ENCODE measurements around the gene AGPS.

DNA sequence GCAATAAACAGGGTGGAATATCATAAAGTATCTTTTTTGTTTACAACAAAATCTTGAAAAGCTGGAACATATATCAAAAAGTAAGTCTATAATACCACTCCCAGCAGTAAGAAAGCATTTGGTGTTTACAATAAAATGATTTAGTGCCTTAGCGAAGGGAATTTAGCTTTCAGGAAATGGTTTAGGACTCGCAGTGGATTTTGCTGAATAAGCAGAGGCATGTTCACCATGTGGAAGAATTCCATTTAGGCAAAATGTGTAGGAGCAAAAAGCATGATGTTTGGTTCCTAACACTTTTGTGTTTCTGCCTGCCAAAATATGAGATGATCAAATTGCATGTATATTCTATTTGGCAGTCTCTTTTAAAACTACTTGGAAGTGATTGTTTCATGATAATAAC, 163.6 kb downstream of the AGPS start:
- TF ChIP-seq, protein P1, sequence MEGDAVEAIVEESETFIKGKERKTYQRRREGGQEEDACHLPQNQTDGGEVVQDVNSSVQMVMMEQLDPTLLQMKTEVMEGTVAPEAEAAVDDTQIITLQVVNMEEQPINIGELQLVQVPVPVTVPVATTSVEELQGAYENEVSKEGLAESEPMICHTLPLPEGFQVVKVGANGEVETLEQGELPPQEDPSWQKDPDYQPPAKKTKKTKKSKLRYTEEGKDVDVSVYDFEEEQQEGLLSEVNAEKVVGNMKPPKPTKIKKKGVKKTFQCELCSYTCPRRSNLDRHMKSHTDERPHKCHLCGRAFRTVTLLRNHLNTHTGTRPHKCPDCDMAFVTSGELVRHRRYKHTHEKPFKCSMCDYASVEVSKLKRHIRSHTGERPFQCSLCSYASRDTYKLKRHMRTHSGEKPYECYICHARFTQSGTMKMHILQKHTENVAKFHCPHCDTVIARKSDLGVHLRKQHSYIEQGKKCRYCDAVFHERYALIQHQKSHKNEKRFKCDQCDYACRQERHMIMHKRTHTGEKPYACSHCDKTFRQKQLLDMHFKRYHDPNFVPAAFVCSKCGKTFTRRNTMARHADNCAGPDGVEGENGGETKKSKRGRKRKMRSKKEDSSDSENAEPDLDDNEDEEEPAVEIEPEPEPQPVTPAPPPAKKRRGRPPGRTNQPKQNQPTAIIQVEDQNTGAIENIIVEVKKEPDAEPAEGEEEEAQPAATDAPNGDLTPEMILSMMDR (IDR thresholded peaks at IDR 0.05): no peak
- TF ChIP-seq YY1 (IDR thresholded peaks at IDR 0.05; ENCODE audit: low read depth) (no peak), RFX5 (IDR thresholded peaks at IDR 0.05; ENCODE audit: low read length) (no peak), POLR2AphosphoS5 (IDR thresholded peaks at IDR 0.05; ENCODE audit: low read depth, low read length) (no peak), FOXM1 (IDR thresholded peaks at IDR 0.05; ENCODE audit: low read depth) (no peak), ELF1 (IDR thresholded peaks at IDR 0.05) (no peak), FOSL2 (IDR thresholded peaks at IDR 0.05; ENCODE audit: borderline replicate concordance, low read depth) (no peak), RAD21 (IDR thresholded peaks at IDR 0.05; ENCODE audit: low read length) (no peak), CHD2 (IDR thresholded peaks at IDR 0.05; ENCODE audit: low read length, partially characterized antibody) (no peak), NFIC (IDR thresholded peaks at IDR 0.05; ENCODE audit: borderline replicate concordance) (no peak), TAF1 (IDR thresholded peaks at IDR 0.05; ENCODE audit: borderline replicate concordance, low read depth, low read length) (no peak)
- TF ChIP-seq, protein P2, sequence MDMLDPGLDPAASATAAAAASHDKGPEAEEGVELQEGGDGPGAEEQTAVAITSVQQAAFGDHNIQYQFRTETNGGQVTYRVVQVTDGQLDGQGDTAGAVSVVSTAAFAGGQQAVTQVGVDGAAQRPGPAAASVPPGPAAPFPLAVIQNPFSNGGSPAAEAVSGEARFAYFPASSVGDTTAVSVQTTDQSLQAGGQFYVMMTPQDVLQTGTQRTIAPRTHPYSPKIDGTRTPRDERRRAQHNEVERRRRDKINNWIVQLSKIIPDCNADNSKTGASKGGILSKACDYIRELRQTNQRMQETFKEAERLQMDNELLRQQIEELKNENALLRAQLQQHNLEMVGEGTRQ (IDR thresholded peaks at IDR 0.05; ENCODE audit: borderline replicate concordance, low read depth, low read length): no peak
- TF ChIP-seq, protein P3, sequence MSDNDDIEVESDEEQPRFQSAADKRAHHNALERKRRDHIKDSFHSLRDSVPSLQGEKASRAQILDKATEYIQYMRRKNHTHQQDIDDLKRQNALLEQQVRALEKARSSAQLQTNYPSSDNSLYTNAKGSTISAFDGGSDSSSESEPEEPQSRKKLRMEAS (IDR thresholded peaks at IDR 0.05; ENCODE audit: low read depth): no peak
- TF ChIP-seq, protein P4, sequence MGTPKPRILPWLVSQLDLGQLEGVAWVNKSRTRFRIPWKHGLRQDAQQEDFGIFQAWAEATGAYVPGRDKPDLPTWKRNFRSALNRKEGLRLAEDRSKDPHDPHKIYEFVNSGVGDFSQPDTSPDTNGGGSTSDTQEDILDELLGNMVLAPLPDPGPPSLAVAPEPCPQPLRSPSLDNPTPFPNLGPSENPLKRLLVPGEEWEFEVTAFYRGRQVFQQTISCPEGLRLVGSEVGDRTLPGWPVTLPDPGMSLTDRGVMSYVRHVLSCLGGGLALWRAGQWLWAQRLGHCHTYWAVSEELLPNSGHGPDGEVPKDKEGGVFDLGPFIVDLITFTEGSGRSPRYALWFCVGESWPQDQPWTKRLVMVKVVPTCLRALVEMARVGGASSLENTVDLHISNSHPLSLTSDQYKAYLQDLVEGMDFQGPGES (IDR thresholded peaks at IDR 0.05; ENCODE audit: low read depth, low read length): no peak

Data from SK-N-SH (cell line).